ENCODE measurements around the gene VASP. TPM values are rescaled to one million over a fixed set of nuclear protein-coding genes. Genes with fewer than 3 reads are reported as not detected.
A peak's percentile ranks its signal among the peaks of the same experiment; 100 is the strongest.

Gene VASP
- total RNA-seq, 6 experiments from 2014 or later, result 19.4 to 64.1 (median 30.6) TPM

GRCh38 chr19:45514376-45515051 is 7.2 kb downstream of the VASP start:
- Histone ChIP-seq H3K4me1 (peaks cover 0 to 35% (median 9%) of the 10 kb centered on the region in 4 donors), H3K36me3 (peaks cover 0 to 6% (median 0%) of the 10 kb centered on the region in 4 donors), H3K4me3 (peak overlapping the region in 2 of 3 donors; percentile 9 to 16), H3K9me3 (no peaks in the 10 kb centered on the region), H3K27me3 (no peaks in the 10 kb centered on the region), H3K27ac (peak overlapping the region; percentile 36 to 62 (median 44))
- ATAC-seq (peak; percentile 87 to 91 (median 90)), DNase-seq (peak; percentile 86 to 89 (median 87))
- intact Hi-C loops (cut with DNase I), result no loop called here
- WGBS (ENCODE audit: insufficient coverage, low coverage, low lambda C conversion rate, missing lambda C conversion rate), result 38% methylated on average over 5 of the region's 13 CpGs
- TF ChIP-seq POLR2A (IDR thresholded peaks at IDR 0.05), result no peak
- no peak for TF ChIP-seq CTCF (IDR thresholded peaks at IDR 0.05)

GRCh38 chr19:45515081-45515624 is 7.9 kb downstream of the VASP start:
- Histone ChIP-seq H3K36me3 (peaks cover 0 to 9% (median 3%) of the 10 kb centered on the region in 4 donors), H3K9me3 (no peaks in the 10 kb centered on the region), H3K4me3 (peak overlapping the region in 1 of 3 donors; percentile 4), H3K27me3 (no peaks in the 10 kb centered on the region), H3K27ac (peak overlapping the region; percentile 36 to 62 (median 44)), H3K4me1 (peaks cover 0 to 28% (median 6%) of the 10 kb centered on the region in 4 donors)
- WGBS (ENCODE audit: insufficient coverage, low coverage, low lambda C conversion rate, missing lambda C conversion rate), result 45% methylated on average over 4 of the region's 10 CpGs
- intact Hi-C loops (cut with DNase I), result no loop called here
- TF ChIP-seq POLR2A (IDR thresholded peaks at IDR 0.05), result no peak
- TF ChIP-seq CTCF (IDR thresholded peaks at IDR 0.05), result no peak
- ATAC-seq, result peak; percentile 27 to 50 (median 45)
- DNase-seq, result peak; percentile 47 to 74 (median 72)

GRCh38 chr19:45515807-45516401 is 8.6 kb downstream of the VASP start:
- H3K27me3 ChIP-seq, result no peaks in the 10 kb centered on the region
- peak overlapping the region in 1 of 3 donors; percentile 4 for H3K4me3 ChIP-seq
- TF ChIP-seq CTCF (IDR thresholded peaks at IDR 0.05) (no peak), POLR2A (IDR thresholded peaks at IDR 0.05) (no peak)
- DNase-seq (peak in 1 of 3 donors; percentile 65), ATAC-seq (peak; percentile 6 to 54 (median 34))
- peaks cover 0 to 23% (median 6%) of the 10 kb centered on the region in 4 donors for H3K4me1 ChIP-seq
- no peaks in the 10 kb centered on the region for H3K9me3 ChIP-seq
- H3K36me3 ChIP-seq, result peaks cover 0 to 17% (median 6%) of the 10 kb centered on the region in 4 donors
- H3K27ac ChIP-seq, result peak overlapping the region; percentile 36 to 62 (median 44)
- intact Hi-C loops (cut with DNase I), result no loop called here
- WGBS (ENCODE audit: insufficient coverage, low coverage, low lambda C conversion rate, missing lambda C conversion rate), result 77% methylated on average over 2 of the region's 9 CpGs

GRCh38 chr19:45517238-45517637 is 10.0 kb downstream of the VASP start:
- Histone ChIP-seq H3K4me3 (no peak overlapping the region), H3K36me3 (peaks cover 0 to 21% (median 11%) of the 10 kb centered on the region in 4 donors), H3K27ac (no peak overlapping the region), H3K27me3 (no peaks in the 10 kb centered on the region), H3K4me1 (peaks cover 0 to 23% (median 6%) of the 10 kb centered on the region in 4 donors), H3K9me3 (no peaks in the 10 kb centered on the region)
- intact Hi-C loops (cut with DNase I), result no loop called here
- no peak for TF ChIP-seq POLR2A (IDR thresholded peaks at IDR 0.05)
- no peak for TF ChIP-seq CTCF (IDR thresholded peaks at IDR 0.05)
- ATAC-seq (no peak), DNase-seq (no peak)
- WGBS (ENCODE audit: insufficient coverage, low coverage, low lambda C conversion rate, missing lambda C conversion rate), result 65% methylated on average over 7 of the region's 7 CpGs

Data from right lobe of liver (tissue), 6 donors.